GM12891 (cell line): ENCODE measurements around the gene CYP2F1.
"Not testable (repeated sequence)": the region's sequence is repeated elsewhere in the genome, so short reads cannot be mapped to it uniquely, and the experiment has no call there.

ENCODE experiments used
- PAX5 ChIP-seq: IDR thresholded peaks from 2 replicates; pipeline ENCODE4 v1.6.1; 2011; ENCODE audit warnings: low read length, moderate library complexity, mild to moderate bottlenecking; ENCODE audit not compliant: insufficient read depth, severe bottlenecking
- POLR2A ChIP-seq: IDR thresholded peaks from 2 replicates; pipeline ENCODE4 v1.6.1; 2011; ENCODE audit warnings: low read depth, low read length, control low read depth
- TAF1 ChIP-seq: IDR thresholded peaks from 2 replicates; pipeline ENCODE4 v1.6.1; 2011; ENCODE audit warnings: low read depth, low read length, control low read depth

DNA sequence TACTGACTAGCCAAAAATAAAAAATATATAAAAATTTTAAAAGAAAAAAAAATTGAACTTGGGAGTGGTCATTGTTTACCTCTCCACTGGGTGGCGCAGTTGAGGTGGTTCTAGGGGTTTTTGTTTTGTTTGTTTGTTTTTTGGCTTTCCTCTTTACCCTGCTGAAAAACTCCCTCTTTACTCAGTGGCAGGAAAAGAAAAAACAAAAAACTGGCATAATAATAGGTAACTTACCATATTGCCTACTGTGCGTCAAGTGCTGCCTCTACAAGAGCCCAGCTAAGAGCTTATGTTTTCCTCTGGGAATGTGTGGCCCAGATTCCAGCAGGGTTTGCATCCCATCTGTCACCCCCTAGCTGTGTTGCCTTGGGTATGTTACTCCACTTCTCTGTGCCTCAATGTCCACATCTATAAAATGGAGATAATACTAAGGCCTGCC is 12.6 kb downstream of the CYP2F1 start:
- TF ChIP-seq PAX5, POLR2A, TAF1: not testable (repeated sequence)
